Activated naive CD4-positive, alpha-beta T cell (primary cell): ENCODE results near the gene NCKIPSD.
A peak's percentile ranks its signal among the peaks of the same experiment; 100 is the strongest.

Experiments
- DNase-seq, 4 experiments: peaks; one replicate each; lab custom pipeline; 2025; lab: John Stamatoyannopoulos, UW

Gene NCKIPSD

GRCh38 chr3:48647714-48648113 lies 38.0 kb downstream of the NCKIPSD start:
- DNase-seq = no peak

GRCh38 chr3:48644898-48645760 lies 40.6 kb downstream of the NCKIPSD start:
- DNase-seq = no peak

GRCh38 chr3:48642605-48643004 lies 43.1 kb downstream of the NCKIPSD start:
- no peak for DNase-seq

GRCh38 chr3:48641396-48641795 lies 44.3 kb downstream of the NCKIPSD start:
- DNase-seq = no peak

- no peak for DNase-seq
These were observed 45.6 kb downstream of the NCKIPSD start for GRCh38 chr3:48639944-48640606.

- no peak for DNase-seq
These were observed 48.4 kb downstream of the NCKIPSD start for GRCh38 chr3:48637305-48637704.

GRCh38 chr3:48636149-48636655 lies 49.5 kb downstream of the NCKIPSD start:
- DNase-seq = no peak

GRCh38 chr3:48635222-48636021 lies 50.3 kb downstream of the NCKIPSD start, which contains the start of gene SLC26A6:
Gene SLC26A6, minus strand, starts transcription at chr3:48635461. Its CDS starts 68 bp downstream, at chr3:48635393.
- peak; percentile 72 to 89 (median 78) for DNase-seq

- DNase-seq = peak in 1 of 4 experiments; percentile 21
These were observed 51.0 kb downstream of the NCKIPSD start for GRCh38 chr3:48634661-48635221.

- no peak for DNase-seq
These were observed 52.0 kb downstream of the NCKIPSD start for GRCh38 chr3:48633743-48634142.

- no peak for DNase-seq
These were observed 52.5 kb downstream of the NCKIPSD start for GRCh38 chr3:48633256-48633655.

- no peak for DNase-seq
These were observed 53.9 kb downstream of the NCKIPSD start for GRCh38 chr3:48631516-48632448.

- no peak for DNase-seq
These were observed 54.9 kb downstream of the NCKIPSD start for GRCh38 chr3:48630833-48631232.

- DNase-seq = no peak
These were observed 55.3 kb downstream of the NCKIPSD start for GRCh38 chr3:48630407-48630806.

- no peak for DNase-seq
These were observed 55.8 kb downstream of the NCKIPSD start for GRCh38 chr3:48629894-48630293.

GRCh38 chr3:48628277-48629017 lies 57.3 kb downstream of the NCKIPSD start:
- no peak for DNase-seq

GRCh38 chr3:48625600-48625999 lies 60.1 kb downstream of the NCKIPSD start:
- no peak for DNase-seq

GRCh38 chr3:48624767-48625166 lies 60.9 kb downstream of the NCKIPSD start:
- DNase-seq = no peak

GRCh38 chr3:48623851-48624547 lies 61.7 kb downstream of the NCKIPSD start:
- no peak for DNase-seq
